Endometrium (tissue), 2 donors: ENCODE results near the gene CRYBA2.

Source experiments
- FAIRE-seq: peaks from 2 replicates; lab custom pipeline; 2012; peaks lifted over from hg19 to GRCh38; lab: Jason Lieb, UNC
- donor health status: control.
- donor health status: control.

The CRYBA2 gene

GRCh38 chr2:218981881-218982585 is 11.2 kb downstream of the CRYBA2 start:
- FAIRE-seq, result no peak

GRCh38 chr2:218981390-218981880 is 11.8 kb downstream of the CRYBA2 start:
- FAIRE-seq, result no peak

GRCh38 chr2:218980735-218981389 is 12.4 kb downstream of the CRYBA2 start:
- FAIRE-seq, result no peak

- no peak for FAIRE-seq
Observed at GRCh38 chr2:218979846-218980734, 13.1 kb downstream of the CRYBA2 start.

- no peak for FAIRE-seq
Observed at GRCh38 chr2:218975060-218975777, 18.0 kb downstream of the CRYBA2 start.

- no peak for FAIRE-seq
Observed at GRCh38 chr2:218970894-218971293, 22.3 kb downstream of the CRYBA2 start.

GRCh38 chr2:218964041-218964771 is 29.0 kb downstream of the CRYBA2 start:
- no peak for FAIRE-seq

- FAIRE-seq, result no peak
Observed at GRCh38 chr2:218963601-218964000, 29.6 kb downstream of the CRYBA2 start.

GRCh38 chr2:218962859-218963492 is 30.2 kb downstream of the CRYBA2 start:
- no peak for FAIRE-seq

GRCh38 chr2:218961651-218962570 is 31.3 kb downstream of the CRYBA2 start:
- FAIRE-seq, result no peak

GRCh38 chr2:218961229-218961628 is 32.0 kb downstream of the CRYBA2 start:
- FAIRE-seq, result no peak

- no peak for FAIRE-seq
Observed at GRCh38 chr2:218960309-218961165, 32.7 kb downstream of the CRYBA2 start.

- no peak for FAIRE-seq
Observed at GRCh38 chr2:218959761-218960308, 33.4 kb downstream of the CRYBA2 start.

- no peak for FAIRE-seq
Observed at GRCh38 chr2:218959141-218959731, 34.0 kb downstream of the CRYBA2 start, which contains the start of gene CDK5R2. Gene CDK5R2 (plus strand): TSS chr2:218959666. CDS start chr2:218959821, 155 bp downstream.

- FAIRE-seq, result no peak
Observed at GRCh38 chr2:218958276-218958675, 34.9 kb downstream of the CRYBA2 start.

GRCh38 chr2:218957671-218958070 is 35.6 kb downstream of the CRYBA2 start:
- FAIRE-seq, result no peak

GRCh38 chr2:218956039-218956438 is 37.2 kb downstream of the CRYBA2 start:
- no peak for FAIRE-seq
